SK-N-SH treated with all-trans-retinoic acid at 6 μM for 48 hours (cell line): ENCODE results near the gene STOM.

Experiments
- ATAC-seq: fragments of 200-7000 bp; cut with Tn5 transposase; 3 replicates; pipeline ENCODE4 v1.9.1; 2020; ENCODE audit warnings: mild to moderate bottlenecking, moderate library complexity
- ARNTL ChIP-seq: fragments of 450-650 bp; formaldehyde crosslinking; IDR thresholded peaks from 2 replicates; pipeline ENCODE4 v1.5.0; 2020; ENCODE audit warnings: low read depth, mild to moderate bottlenecking, moderate library complexity, borderline replicate concordance
- CSDC2 ChIP-seq: fragments of 250-450 bp; sonication (Bioruptor Pico); IDR thresholded peaks from 2 replicates; pipeline ENCODE4 v1.5.0; 2020; ENCODE audit warnings: mild to moderate bottlenecking, moderate library complexity
- ESRRG ChIP-seq: fragments of 250-450 bp; sonication (Bioruptor Pico); IDR thresholded peaks from 2 replicates; pipeline ENCODE4 v1.6.1; 2021; ENCODE audit warnings: mild to moderate bottlenecking
- GLIS3 ChIP-seq: fragments of 250-450 bp; sonication (Bioruptor Pico); IDR thresholded peaks from 2 replicates; pipeline ENCODE4 v1.5.0; 2020; ENCODE audit warnings: mild to moderate bottlenecking, moderate library complexity
- ISL1 ChIP-seq: fragments of 250-450 bp; sonication (Bioruptor Pico); IDR thresholded peaks from 2 replicates; pipeline ENCODE4 v2.1.2; 2022; ENCODE audit warnings: mild to moderate bottlenecking, moderate library complexity
- OSR1 ChIP-seq: fragments of 250-450 bp; sonication (Bioruptor Pico); IDR thresholded peaks from 2 replicates; pipeline ENCODE4 v1.8.0; 2022; ENCODE audit warnings: moderate library complexity, mild to moderate bottlenecking, inconsistent platforms
- PPARA ChIP-seq: fragments of 250-450 bp; sonication (Bioruptor Pico); IDR thresholded peaks from 2 replicates; pipeline ENCODE4 v1.5.0; 2020; ENCODE audit warnings: mild to moderate bottlenecking, borderline replicate concordance
- RARB ChIP-seq: fragments of 250-450 bp; sonication (Bioruptor Pico); IDR thresholded peaks from 2 replicates; pipeline ENCODE4 v1.8.0; 2021; ENCODE audit warnings: mild to moderate bottlenecking, moderate library complexity
- TCF4 ChIP-seq: fragments of 250-450 bp; sonication (Bioruptor Pico); IDR thresholded peaks from 2 replicates; pipeline ENCODE4 v1.8.0; 2021; ENCODE audit warnings: mild to moderate bottlenecking, moderate library complexity, borderline replicate concordance
- TOX ChIP-seq: fragments of 250-450 bp; sonication (Bioruptor Pico); IDR thresholded peaks from 2 replicates; pipeline ENCODE4 v1.8.0; 2021; ENCODE audit warnings: mild to moderate bottlenecking, moderate library complexity, borderline replicate concordance
- ZC3H10 ChIP-seq: fragments of 250-450 bp; sonication (Bioruptor Pico); IDR thresholded peaks from 2 replicates; pipeline ENCODE4 v1.5.1; 2021; ENCODE audit warnings: mild to moderate bottlenecking, moderate library complexity
- ZFP3 ChIP-seq: fragments of 250-450 bp; sonication (Bioruptor Pico); IDR thresholded peaks from 2 replicates; pipeline ENCODE4 v1.5.0; 2020; ENCODE audit warnings: mild to moderate bottlenecking, moderate library complexity
- ZNF565 ChIP-seq: fragments of 450-650 bp; formaldehyde crosslinking; conservative IDR thresholded peaks from 2 replicates; pipeline ENCODE4 v1.5.0; 2020; ENCODE audit warnings: low read depth, mild to moderate bottlenecking, moderate library complexity
- ZNF70 ChIP-seq: fragments of 450-650 bp; formaldehyde crosslinking; IDR thresholded peaks from 2 replicates; pipeline ENCODE4 v1.5.0; 2020; ENCODE audit warnings: mild to moderate bottlenecking, moderate library complexity
- ZNF8 ChIP-seq: fragments of 450-650 bp; formaldehyde crosslinking; IDR thresholded peaks from 2 replicates; pipeline ENCODE4 v1.5.0; 2020; ENCODE audit warnings: mild to moderate bottlenecking, moderate library complexity
- TF ChIP-seq, protein P1 (sequence below): fragments of 250-450 bp; sonication (Bioruptor Pico); IDR thresholded peaks from 2 replicates; pipeline ENCODE4 v1.5.0; 2020; ENCODE audit warnings: mild to moderate bottlenecking, moderate library complexity
- TF ChIP-seq, protein P2 (sequence below): fragments of 250-450 bp; sonication (Bioruptor Pico); IDR thresholded peaks from 2 replicates; pipeline ENCODE4 v1.8.0; 2021; ENCODE audit warnings: low read depth, mild to moderate bottlenecking, moderate library complexity, borderline replicate concordance
- TF ChIP-seq, protein P3 (sequence below): fragments of 250-450 bp; sonication (Bioruptor Pico); IDR thresholded peaks from 2 replicates; pipeline ENCODE4 v1.5.1; 2021; ENCODE audit warnings: mild to moderate bottlenecking, moderate library complexity
- TF ChIP-seq, protein P4 (sequence below): fragments of 250-450 bp; sonication (Bioruptor Pico); IDR thresholded peaks from 2 replicates; pipeline ENCODE4 v1.5.1; 2020; ENCODE audit warnings: low read depth, mild to moderate bottlenecking, moderate library complexity
- TF ChIP-seq, protein P5 (sequence below): fragments of 250-450 bp; sonication (Bioruptor Pico); IDR thresholded peaks from 2 replicates; pipeline ENCODE4 v1.8.0; 2020; ENCODE audit warnings: mild to moderate bottlenecking, moderate library complexity, borderline replicate concordance

STOM gene

DNA sequence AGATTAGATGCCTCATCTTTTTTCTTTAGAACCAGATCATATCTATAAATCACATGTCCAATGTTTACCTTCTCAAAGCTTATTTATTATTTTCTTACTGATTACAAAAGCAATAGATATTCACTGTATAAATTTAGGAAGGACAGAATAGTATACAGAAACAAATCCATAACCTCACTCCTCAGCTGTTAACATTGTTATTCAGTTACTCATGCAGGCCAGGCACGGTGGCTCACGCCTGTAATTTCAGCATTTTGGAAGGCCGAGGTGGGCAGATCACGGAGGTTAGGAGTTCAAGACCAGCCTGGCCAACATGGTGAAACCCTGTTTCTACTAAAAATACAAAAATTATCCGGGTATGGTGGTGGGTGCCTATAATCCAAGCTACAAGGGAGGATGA is 15.3 kb downstream of the STOM start:
- TF ChIP-seq ZNF70 (CRISPR knock-in tag) (no peak), OSR1 (CRISPR knock-in tag) (no peak), CSDC2 (CRISPR knock-in tag) (no peak), RARB (CRISPR knock-in tag) (no peak), TOX (CRISPR knock-in tag) (no peak), ARNTL (CRISPR knock-in tag) (no peak), ZNF565 (CRISPR knock-in tag) (no peak), PPARA (no peak), ZC3H10 (CRISPR knock-in tag) (no peak), GLIS3 (CRISPR knock-in tag) (no peak), ESRRG (no peak), ISL1 (no peak), ZFP3 (CRISPR knock-in tag) (no peak), ZNF8 (CRISPR knock-in tag) (no peak), TCF4 (CRISPR knock-in tag) (no peak)
- TF ChIP-seq, protein P1, sequence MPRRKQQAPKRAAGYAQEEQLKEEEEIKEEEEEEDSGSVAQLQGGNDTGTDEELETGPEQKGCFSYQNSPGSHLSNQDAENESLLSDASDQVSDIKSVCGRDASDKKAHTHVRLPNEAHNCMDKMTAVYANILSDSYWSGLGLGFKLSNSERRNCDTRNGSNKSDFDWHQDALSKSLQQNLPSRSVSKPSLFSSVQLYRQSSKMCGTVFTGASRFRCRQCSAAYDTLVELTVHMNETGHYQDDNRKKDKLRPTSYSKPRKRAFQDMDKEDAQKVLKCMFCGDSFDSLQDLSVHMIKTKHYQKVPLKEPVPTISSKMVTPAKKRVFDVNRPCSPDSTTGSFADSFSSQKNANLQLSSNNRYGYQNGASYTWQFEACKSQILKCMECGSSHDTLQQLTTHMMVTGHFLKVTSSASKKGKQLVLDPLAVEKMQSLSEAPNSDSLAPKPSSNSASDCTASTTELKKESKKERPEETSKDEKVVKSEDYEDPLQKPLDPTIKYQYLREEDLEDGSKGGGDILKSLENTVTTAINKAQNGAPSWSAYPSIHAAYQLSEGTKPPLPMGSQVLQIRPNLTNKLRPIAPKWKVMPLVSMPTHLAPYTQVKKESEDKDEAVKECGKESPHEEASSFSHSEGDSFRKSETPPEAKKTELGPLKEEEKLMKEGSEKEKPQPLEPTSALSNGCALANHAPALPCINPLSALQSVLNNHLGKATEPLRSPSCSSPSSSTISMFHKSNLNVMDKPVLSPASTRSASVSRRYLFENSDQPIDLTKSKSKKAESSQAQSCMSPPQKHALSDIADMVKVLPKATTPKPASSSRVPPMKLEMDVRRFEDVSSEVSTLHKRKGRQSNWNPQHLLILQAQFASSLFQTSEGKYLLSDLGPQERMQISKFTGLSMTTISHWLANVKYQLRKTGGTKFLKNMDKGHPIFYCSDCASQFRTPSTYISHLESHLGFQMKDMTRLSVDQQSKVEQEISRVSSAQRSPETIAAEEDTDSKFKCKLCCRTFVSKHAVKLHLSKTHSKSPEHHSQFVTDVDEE (CRISPR knock-in tag) = no peak
- TF ChIP-seq, protein P2, sequence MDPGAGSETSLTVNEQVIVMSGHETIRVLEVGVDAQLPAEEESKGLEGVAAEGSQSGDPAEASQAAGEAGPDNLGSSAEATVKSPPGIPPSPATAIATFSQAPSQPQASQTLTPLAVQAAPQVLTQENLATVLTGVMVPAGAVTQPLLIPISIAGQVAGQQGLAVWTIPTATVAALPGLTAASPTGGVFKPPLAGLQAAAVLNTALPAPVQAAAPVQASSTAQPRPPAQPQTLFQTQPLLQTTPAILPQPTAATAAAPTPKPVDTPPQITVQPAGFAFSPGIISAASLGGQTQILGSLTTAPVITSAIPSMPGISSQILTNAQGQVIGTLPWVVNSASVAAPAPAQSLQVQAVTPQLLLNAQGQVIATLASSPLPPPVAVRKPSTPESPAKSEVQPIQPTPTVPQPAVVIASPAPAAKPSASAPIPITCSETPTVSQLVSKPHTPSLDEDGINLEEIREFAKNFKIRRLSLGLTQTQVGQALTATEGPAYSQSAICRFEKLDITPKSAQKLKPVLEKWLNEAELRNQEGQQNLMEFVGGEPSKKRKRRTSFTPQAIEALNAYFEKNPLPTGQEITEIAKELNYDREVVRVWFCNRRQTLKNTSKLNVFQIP (CRISPR knock-in tag) = no peak
- TF ChIP-seq, protein P3, sequence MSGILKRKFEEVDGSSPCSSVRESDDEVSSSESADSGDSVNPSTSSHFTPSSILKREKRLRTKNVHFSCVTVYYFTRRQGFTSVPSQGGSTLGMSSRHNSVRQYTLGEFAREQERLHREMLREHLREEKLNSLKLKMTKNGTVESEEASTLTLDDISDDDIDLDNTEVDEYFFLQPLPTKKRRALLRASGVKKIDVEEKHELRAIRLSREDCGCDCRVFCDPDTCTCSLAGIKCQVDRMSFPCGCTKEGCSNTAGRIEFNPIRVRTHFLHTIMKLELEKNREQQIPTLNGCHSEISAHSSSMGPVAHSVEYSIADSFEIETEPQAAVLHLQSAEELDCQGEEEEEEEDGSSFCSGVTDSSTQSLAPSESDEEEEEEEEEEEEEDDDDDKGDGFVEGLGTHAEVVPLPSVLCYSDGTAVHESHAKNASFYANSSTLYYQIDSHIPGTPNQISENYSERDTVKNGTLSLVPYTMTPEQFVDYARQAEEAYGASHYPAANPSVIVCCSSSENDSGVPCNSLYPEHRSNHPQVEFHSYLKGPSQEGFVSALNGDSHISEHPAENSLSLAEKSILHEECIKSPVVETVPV (CRISPR knock-in tag) = no peak
- TF ChIP-seq, protein P4, sequence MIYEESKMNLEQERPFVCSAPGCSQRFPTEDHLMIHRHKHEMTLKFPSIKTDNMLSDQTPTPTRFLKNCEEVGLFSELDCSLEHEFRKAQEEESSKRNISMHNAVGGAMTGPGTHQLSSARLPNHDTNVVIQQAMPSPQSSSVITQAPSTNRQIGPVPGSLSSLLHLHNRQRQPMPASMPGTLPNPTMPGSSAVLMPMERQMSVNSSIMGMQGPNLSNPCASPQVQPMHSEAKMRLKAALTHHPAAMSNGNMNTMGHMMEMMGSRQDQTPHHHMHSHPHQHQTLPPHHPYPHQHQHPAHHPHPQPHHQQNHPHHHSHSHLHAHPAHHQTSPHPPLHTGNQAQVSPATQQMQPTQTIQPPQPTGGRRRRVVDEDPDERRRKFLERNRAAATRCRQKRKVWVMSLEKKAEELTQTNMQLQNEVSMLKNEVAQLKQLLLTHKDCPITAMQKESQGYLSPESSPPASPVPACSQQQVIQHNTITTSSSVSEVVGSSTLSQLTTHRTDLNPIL (CRISPR knock-in tag) = no peak
- ATAC-seq = no peak

DNA sequence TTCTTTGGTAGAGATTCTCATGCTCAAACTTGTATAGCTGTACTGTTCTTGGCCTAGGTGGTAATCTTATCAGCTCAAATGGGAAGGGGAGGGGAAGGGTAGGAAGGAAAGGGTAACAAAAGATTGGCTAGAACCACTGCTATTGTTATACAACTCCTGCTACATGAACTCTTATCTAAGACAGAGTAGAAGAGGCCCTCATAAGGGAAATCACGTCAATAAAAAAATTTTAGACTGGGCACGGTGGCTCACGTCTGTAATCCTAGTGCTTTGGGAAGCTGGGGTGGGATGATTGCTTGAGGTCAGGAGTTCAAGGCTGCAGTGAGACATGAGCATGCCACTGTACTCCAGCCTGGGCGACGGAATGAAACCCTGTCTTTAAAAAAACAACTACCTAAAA is 15.9 kb downstream of the STOM start:
- TF ChIP-seq PPARA (no peak), TOX (CRISPR knock-in tag) (no peak), ISL1 (no peak), TCF4 (CRISPR knock-in tag) (no peak), RARB (CRISPR knock-in tag) (no peak)
- TF ChIP-seq, protein P3 (CRISPR knock-in tag) = no peak
- TF ChIP-seq, protein P1 (CRISPR knock-in tag) = no peak
- TF ChIP-seq, protein P2 (CRISPR knock-in tag) = no peak
- TF ChIP-seq, protein P5, sequence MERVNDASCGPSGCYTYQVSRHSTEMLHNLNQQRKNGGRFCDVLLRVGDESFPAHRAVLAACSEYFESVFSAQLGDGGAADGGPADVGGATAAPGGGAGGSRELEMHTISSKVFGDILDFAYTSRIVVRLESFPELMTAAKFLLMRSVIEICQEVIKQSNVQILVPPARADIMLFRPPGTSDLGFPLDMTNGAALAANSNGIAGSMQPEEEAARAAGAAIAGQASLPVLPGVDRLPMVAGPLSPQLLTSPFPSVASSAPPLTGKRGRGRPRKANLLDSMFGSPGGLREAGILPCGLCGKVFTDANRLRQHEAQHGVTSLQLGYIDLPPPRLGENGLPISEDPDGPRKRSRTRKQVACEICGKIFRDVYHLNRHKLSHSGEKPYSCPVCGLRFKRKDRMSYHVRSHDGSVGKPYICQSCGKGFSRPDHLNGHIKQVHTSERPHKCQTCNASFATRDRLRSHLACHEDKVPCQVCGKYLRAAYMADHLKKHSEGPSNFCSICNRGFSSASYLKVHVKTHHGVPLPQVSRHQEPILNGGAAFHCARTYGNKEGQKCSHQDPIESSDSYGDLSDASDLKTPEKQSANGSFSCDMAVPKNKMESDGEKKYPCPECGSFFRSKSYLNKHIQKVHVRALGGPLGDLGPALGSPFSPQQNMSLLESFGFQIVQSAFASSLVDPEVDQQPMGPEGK (CRISPR knock-in tag) = no peak
- no peak for ATAC-seq
